T-cell (primary cell): Measurements from ENCODE around the gene C15orf39. TPM values are rescaled to one million over a fixed set of nuclear protein-coding genes. Genes with fewer than 3 reads are reported as not detected.

Experiments used
- total RNA-seq, 35 experiments: library from RNA in 6 of 35; stranded (reverse) in 6 of 35; fragments of 120-200 nt in 1 of 35; gene quantifications; one replicate each; pipeline versions ENCODE4 v1.2.1 to v1.2.4 and lab custom pipeline; 2013 to 2026

The C15orf39 gene
- total RNA-seq, 5 donors from 2014 or later (not counting 1 experiment from before 2014, with no cell fraction given) = 25.2 to 40.3 (median 37.8) TPM

Other genes with a start within 250 kb of the C15orf39 start
- 1 to 10 TPM in 3 of 5 donors, under 1 TPM in 2; 0.79 to 4.2 (median 2.8) TPM for gene RPP25, start 245.1 kb upstream of the C15orf39 start, total RNA-seq
- 1 to 10 TPM in 1 of 5 donors, under 1 TPM in 4; 0.26 to 8.2 (median 0.51) TPM for gene SCAMP5, start 206.3 kb upstream of the C15orf39 start, total RNA-seq
- 10 to 100 TPM in 4 of 5 donors, 1 to 10 TPM in 1; 9.3 to 14.3 (median 11.8) TPM for gene PPCDC, start 178.3 kb upstream of the C15orf39 start, total RNA-seq
- not detected for gene GOLGA6C, start 56.5 kb downstream of the C15orf39 start, total RNA-seq
- under 1 TPM in 2 of 5 donors, not detected in 3; 0.13 to 0.15 TPM for gene GOLGA6D, start 81.0 kb downstream of the C15orf39 start, total RNA-seq
- gene COMMD4, start 134.2 kb downstream of the C15orf39 start, total RNA-seq = 10 to 100 TPM; 25.0 to 38.7 (median 34.2) TPM
- 10 to 100 TPM; 11.9 to 35.0 (median 15.1) TPM for gene NEIL1, start 145.2 kb downstream of the C15orf39 start, total RNA-seq
- 100 to 1,000 TPM; 357 to 529 (median 447) TPM for gene MAN2C1, start 166.7 kb downstream of the C15orf39 start, total RNA-seq
- gene SIN3A, start 249.8 kb downstream of the C15orf39 start, total RNA-seq = 100 to 1,000 TPM; 117 to 137 (median 136) TPM